ENCODE measurements around the gene SMG1. TPM values are rescaled to one million over a fixed set of nuclear protein-coding genes. Genes with fewer than 3 reads are reported as not detected.
A peak's percentile ranks its signal among the peaks of the same experiment; 100 is the strongest.
"Not testable (repeated sequence)": the region's sequence is repeated elsewhere in the genome, so short reads cannot be mapped to it uniquely, and the experiment has no call there.

Gene SMG1
- total RNA-seq, 2 donors from 2014 or later: 100 to 113 TPM

DNA sequence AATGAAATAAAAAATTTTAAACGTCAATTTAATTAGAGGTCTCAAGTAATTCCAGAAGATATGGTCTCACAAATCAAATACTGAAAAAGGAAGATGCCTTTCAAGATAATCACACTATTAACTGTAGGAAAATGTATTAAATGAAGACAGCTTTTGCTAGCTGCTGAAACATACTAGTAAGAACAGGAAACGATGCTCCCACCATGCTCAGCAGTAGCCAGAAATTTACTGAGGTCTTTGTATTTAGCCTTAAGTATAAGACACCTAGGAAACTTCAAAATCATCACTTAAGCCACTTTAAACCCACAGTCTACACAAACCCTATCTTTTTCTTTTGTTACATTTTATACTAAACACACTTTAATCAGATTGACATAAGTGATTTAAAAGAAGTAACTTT lies 16.6 kb downstream of the SMG1 start:
- not testable (repeated sequence) for H3K36me3 ChIP-seq (ENCODE audit: control insufficient read depth, insufficient read depth, low read length); H3K9ac ChIP-seq (ENCODE audit: extremely low read depth, low read length, poor library complexity, severe bottlenecking); H3K27ac Mint-ChIP-seq; H3K9me3 ChIP-seq (ENCODE audit: control insufficient read depth, low read length); H3K9me3 Mint-ChIP-seq; DNase-seq; H3K27me3 ChIP-seq (ENCODE audit: control insufficient read depth, insufficient read depth, low read length, poor library complexity, severe bottlenecking); H3K4me1 Mint-ChIP-seq; H3K4me3 ChIP-seq (ENCODE audit: low read length); H3K4me3 Mint-ChIP-seq; H3K4me1 ChIP-seq (ENCODE audit: control insufficient read depth, insufficient read depth, low read length); H3K27me3 Mint-ChIP-seq (ENCODE audit: insufficient read depth); H3K27ac ChIP-seq (ENCODE audit: low read depth, low read length)
- peaks cover 15% of the 10 kb centered on the region for H3K36me3 Mint-ChIP-seq (ENCODE audit: low read depth)
- WGBS, 2 experiments (ENCODE audit: insufficient coverage in 1 of 2, insufficient read length in 1 of 2): 80% methylated on average over 1 of the region's 2 CpGs; no CpG with 5 or more reads in 1 of the 2 experiments

DNA sequence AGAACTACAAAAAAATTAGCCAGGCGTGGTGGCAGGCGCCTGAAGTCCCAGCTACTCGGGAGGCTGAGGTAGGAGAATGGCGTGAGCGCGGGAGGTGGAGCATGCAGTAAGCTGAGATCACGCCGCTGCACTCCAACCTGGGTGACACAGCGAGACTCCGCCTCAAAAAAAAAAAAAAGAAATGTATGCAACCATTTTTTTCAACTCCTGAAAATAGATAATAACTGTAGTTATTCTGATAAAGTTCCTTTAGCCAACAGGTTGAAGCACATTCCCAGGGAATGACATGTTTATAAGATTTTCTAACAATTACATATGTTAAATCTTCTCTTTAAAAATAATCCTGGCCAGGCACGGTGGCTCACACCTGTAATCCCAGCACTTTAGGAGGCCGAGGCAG lies 17.5 kb downstream of the SMG1 start:
- not testable (repeated sequence) for H3K4me1 Mint-ChIP-seq; H3K9me3 Mint-ChIP-seq; H3K9ac ChIP-seq (ENCODE audit: extremely low read depth, low read length, poor library complexity, severe bottlenecking); H3K9me3 ChIP-seq (ENCODE audit: control insufficient read depth, low read length); H3K27ac ChIP-seq (ENCODE audit: low read depth, low read length); H3K4me3 ChIP-seq (ENCODE audit: low read length); H3K27ac Mint-ChIP-seq; H3K27me3 ChIP-seq (ENCODE audit: control insufficient read depth, insufficient read depth, low read length, poor library complexity, severe bottlenecking); H3K27me3 Mint-ChIP-seq (ENCODE audit: insufficient read depth); H3K36me3 ChIP-seq (ENCODE audit: control insufficient read depth, insufficient read depth, low read length); H3K4me3 Mint-ChIP-seq; H3K4me1 ChIP-seq (ENCODE audit: control insufficient read depth, insufficient read depth, low read length); DNase-seq
- 93 to 94% methylated on average over 3 to 12 of the region's 12 CpGs for WGBS, 2 experiments (ENCODE audit: insufficient coverage in 1 of 2, insufficient read length in 1 of 2)
- H3K36me3 Mint-ChIP-seq (ENCODE audit: low read depth): peaks cover 15% of the 10 kb centered on the region

DNA sequence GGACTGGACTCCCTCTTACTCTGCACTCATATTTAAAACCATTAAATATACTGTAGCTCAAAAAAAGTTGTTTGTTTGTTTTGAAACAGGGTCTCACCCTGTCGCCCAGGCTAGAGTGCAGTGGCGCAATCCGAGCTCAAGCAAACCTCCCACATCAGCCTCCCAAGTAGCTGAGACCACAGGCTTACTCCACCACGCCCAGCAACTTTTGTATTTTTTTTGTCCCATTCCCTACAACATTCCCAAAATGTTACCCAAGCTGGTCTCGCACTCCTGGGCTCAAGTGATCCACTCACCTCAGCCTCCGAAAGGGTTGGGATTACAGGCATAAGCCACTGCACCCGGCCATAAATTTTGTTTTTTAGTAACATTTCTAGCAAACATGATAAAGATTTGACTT lies 23.4 kb downstream of the SMG1 start:
- peaks cover 11% of the 10 kb centered on the region for H3K4me1 Mint-ChIP-seq
- peak overlapping the region; percentile 70 for H3K27ac Mint-ChIP-seq
- H3K27ac ChIP-seq (ENCODE audit: low read depth, low read length): not testable (repeated sequence)

GRCh38 chr16:18902044-18902443 lies 24.2 kb downstream of the SMG1 start:
- peaks cover 11% of the 10 kb centered on the region for H3K4me1 Mint-ChIP-seq
- not testable (repeated sequence) for H3K4me3 Mint-ChIP-seq, DNase-seq

More for the DNA sequence above, 23.4 kb downstream of the SMG1 start:
- not testable (repeated sequence) for H3K27me3 ChIP-seq (ENCODE audit: control insufficient read depth, insufficient read depth, low read length, poor library complexity, severe bottlenecking); H3K9ac ChIP-seq (ENCODE audit: extremely low read depth, low read length, poor library complexity, severe bottlenecking); H3K9me3 Mint-ChIP-seq; DNase-seq; H3K36me3 Mint-ChIP-seq (ENCODE audit: low read depth); H3K4me3 Mint-ChIP-seq; H3K4me3 ChIP-seq (ENCODE audit: low read length); H3K36me3 ChIP-seq (ENCODE audit: control insufficient read depth, insufficient read depth, low read length); H3K4me1 ChIP-seq (ENCODE audit: control insufficient read depth, insufficient read depth, low read length); H3K27me3 Mint-ChIP-seq (ENCODE audit: insufficient read depth); H3K9me3 ChIP-seq (ENCODE audit: control insufficient read depth, low read length)
- 95 to 96% methylated on average over 3 to 6 of the region's 7 CpGs for WGBS, 2 experiments (ENCODE audit: insufficient coverage in 1 of 2, insufficient read length in 1 of 2)

GRCh38 chr16:18901194-18901593 lies 25.0 kb downstream of the SMG1 start:
- H3K4me1 Mint-ChIP-seq: peaks cover 11% of the 10 kb centered on the region
- H3K27me3 Mint-ChIP-seq (ENCODE audit: insufficient read depth); H3K27ac ChIP-seq (ENCODE audit: low read depth, low read length); DNase-seq; H3K36me3 ChIP-seq (ENCODE audit: control insufficient read depth, insufficient read depth, low read length); H3K4me3 Mint-ChIP-seq; H3K9me3 ChIP-seq (ENCODE audit: control insufficient read depth, low read length); H3K36me3 Mint-ChIP-seq (ENCODE audit: low read depth); H3K4me1 ChIP-seq (ENCODE audit: control insufficient read depth, insufficient read depth, low read length); H3K27me3 ChIP-seq (ENCODE audit: control insufficient read depth, insufficient read depth, low read length, poor library complexity, severe bottlenecking); H3K27ac Mint-ChIP-seq; H3K4me3 ChIP-seq (ENCODE audit: low read length); H3K9ac ChIP-seq (ENCODE audit: extremely low read depth, low read length, poor library complexity, severe bottlenecking); H3K9me3 Mint-ChIP-seq: not testable (repeated sequence)
- WGBS, 2 experiments (ENCODE audit: insufficient coverage in 1 of 2, insufficient read length in 1 of 2): 100% methylated on average over 1 of the region's 1 CpG; no CpG with 5 or more reads in 1 of the 2 experiments

More at GRCh38 chr16:18902044-18902443, 24.2 kb downstream of the SMG1 start:
- 88 to 100% methylated on average over 2 to 3 of the region's 3 CpGs for WGBS, 2 experiments (ENCODE audit: insufficient coverage in 1 of 2, insufficient read length in 1 of 2)
- not testable (repeated sequence) for H3K9me3 ChIP-seq (ENCODE audit: control insufficient read depth, low read length); H3K9ac ChIP-seq (ENCODE audit: extremely low read depth, low read length, poor library complexity, severe bottlenecking); H3K9me3 Mint-ChIP-seq; H3K27ac ChIP-seq (ENCODE audit: low read depth, low read length); H3K27ac Mint-ChIP-seq; H3K4me3 ChIP-seq (ENCODE audit: low read length); H3K27me3 ChIP-seq (ENCODE audit: control insufficient read depth, insufficient read depth, low read length, poor library complexity, severe bottlenecking); H3K4me1 ChIP-seq (ENCODE audit: control insufficient read depth, insufficient read depth, low read length); H3K27me3 Mint-ChIP-seq (ENCODE audit: insufficient read depth); H3K36me3 ChIP-seq (ENCODE audit: control insufficient read depth, insufficient read depth, low read length); H3K36me3 Mint-ChIP-seq (ENCODE audit: low read depth)

GRCh38 chr16:18884456-18884855 lies 41.8 kb downstream of the SMG1 start:
- not testable (repeated sequence) for H3K9me3 Mint-ChIP-seq; H3K27me3 Mint-ChIP-seq (ENCODE audit: insufficient read depth); DNase-seq; H3K27me3 ChIP-seq (ENCODE audit: control insufficient read depth, insufficient read depth, low read length, poor library complexity, severe bottlenecking); H3K27ac Mint-ChIP-seq; H3K4me1 ChIP-seq (ENCODE audit: control insufficient read depth, insufficient read depth, low read length); H3K27ac ChIP-seq (ENCODE audit: low read depth, low read length); H3K9ac ChIP-seq (ENCODE audit: extremely low read depth, low read length, poor library complexity, severe bottlenecking); H3K4me1 Mint-ChIP-seq; H3K4me3 ChIP-seq (ENCODE audit: low read length); H3K9me3 ChIP-seq (ENCODE audit: control insufficient read depth, low read length); H3K4me3 Mint-ChIP-seq
- 99 to 100% methylated on average over 2 of the region's 2 CpGs for WGBS, 2 experiments (ENCODE audit: insufficient coverage in 1 of 2, insufficient read length in 1 of 2)
- H3K36me3 Mint-ChIP-seq (ENCODE audit: low read depth): peaks cover 35% of the 10 kb centered on the region
- peaks cover 29% of the 10 kb centered on the region for H3K36me3 ChIP-seq (ENCODE audit: control insufficient read depth, insufficient read depth, low read length)

DNA sequence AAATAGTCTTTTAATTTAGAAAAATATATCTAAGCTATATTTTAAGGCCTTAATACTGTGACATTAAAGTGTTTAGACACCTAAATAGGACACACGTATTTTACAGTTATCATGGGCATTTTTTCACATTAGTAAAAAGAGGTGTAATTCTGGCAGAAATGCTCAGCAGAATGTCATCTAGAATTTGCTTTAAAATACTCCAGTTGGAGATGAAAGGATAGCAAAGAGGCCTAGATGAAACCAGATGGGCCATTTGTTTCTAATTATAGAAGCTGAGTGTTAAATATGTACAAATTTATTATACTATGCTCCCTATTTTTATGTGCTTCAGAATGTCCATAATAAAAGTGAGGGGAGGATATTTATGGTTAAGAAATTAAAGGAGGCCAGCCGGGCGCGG lies 48.5 kb downstream of the SMG1 start:
- not testable (repeated sequence) for H3K4me1 Mint-ChIP-seq; H3K9ac ChIP-seq (ENCODE audit: extremely low read depth, low read length, poor library complexity, severe bottlenecking); H3K27ac ChIP-seq (ENCODE audit: low read depth, low read length); H3K9me3 ChIP-seq (ENCODE audit: control insufficient read depth, low read length); H3K4me3 ChIP-seq (ENCODE audit: low read length); H3K4me3 Mint-ChIP-seq; H3K4me1 ChIP-seq (ENCODE audit: control insufficient read depth, insufficient read depth, low read length); H3K27me3 ChIP-seq (ENCODE audit: control insufficient read depth, insufficient read depth, low read length, poor library complexity, severe bottlenecking); H3K27me3 Mint-ChIP-seq (ENCODE audit: insufficient read depth); DNase-seq; H3K9me3 Mint-ChIP-seq
- Mint-ChIP-seq H3K36me3 (ENCODE audit: low read depth) (peaks cover 49% of the 10 kb centered on the region), H3K27ac (peak overlapping the region; percentile 26)
- peaks cover 47% of the 10 kb centered on the region for H3K36me3 ChIP-seq (ENCODE audit: control insufficient read depth, insufficient read depth, low read length)
- 99% methylated on average over 4 of the region's 4 CpGs; no CpG with 5 or more reads in 1 of the 2 experiments for WGBS, 2 experiments (ENCODE audit: insufficient coverage in 1 of 2, insufficient read length in 1 of 2)

Measured in endodermal cell (in vitro differentiated cells).